CD14-positive monocyte (primary cell): ENCODE data around the gene RUNX2. TPM values are rescaled to one million over a fixed set of nuclear protein-coding genes. Genes with fewer than 3 reads are reported as not detected.
A peak's percentile ranks its signal among the peaks of the same experiment; 100 is the strongest.

ENCODE experiments used
- DNase-seq, 3 donors: peaks; one replicate each; pipeline ENCODE4 v3.0.0-alpha.2; 2011 to 2022
- H2AFZ ChIP-seq: 2 replicates; pipeline ENCODE4 v1.6.0; 2012; ENCODE audit warnings: mild to moderate bottlenecking, low read depth, low read length, inconsistent platforms; ENCODE audit not compliant: insufficient read depth, poor library complexity, severe bottlenecking
- H3K27ac ChIP-seq, 2 donors: 1 replicate in 1 of 2; 2 replicates in 1 of 2; pipeline ENCODE4 v1.5.1; 2012 to 2013; ENCODE audit warnings: low read length in 2 of 2, control low read depth in 1 of 2, inconsistent platforms in 1 of 2, low read depth in 1 of 2, mild to moderate bottlenecking in 1 of 2
- H3K27me3 ChIP-seq, 2 donors: one replicate each; pipeline versions ENCODE4 v1.6.0 to v1.6.1; 2011 to 2013; ENCODE audit warnings: low read length in 2 of 2; ENCODE audit not compliant: control insufficient read depth in 2 of 2, insufficient read depth in 2 of 2
- H3K36me3 ChIP-seq, 2 donors: replicated peaks in 1 of 2; 1 replicate in 1 of 2; 2 replicates in 1 of 2; pipeline versions ENCODE4 v1.5.1 to v1.6.1; 2012 to 2013; ENCODE audit warnings: low read length in 2 of 2, control low read depth in 1 of 2, inconsistent platforms in 1 of 2, mild to moderate bottlenecking in 1 of 2; ENCODE audit not compliant: insufficient read depth in 2 of 2, control insufficient read depth in 1 of 2
- H3K4me1 ChIP-seq, 2 donors: 1 replicate in 1 of 2; 2 replicates in 1 of 2; pipeline versions ENCODE4 v1.5.1 to v1.6.1; 2012 to 2013; ENCODE audit warnings: low read length in 2 of 2, control low read depth in 1 of 2, inconsistent platforms in 1 of 2, mild to moderate bottlenecking in 1 of 2, moderate library complexity in 1 of 2; ENCODE audit not compliant: insufficient read depth in 2 of 2, control insufficient read depth in 1 of 2
- H3K4me2 ChIP-seq: replicated peaks from 2 replicates; pipeline ENCODE3; 2012; ENCODE audit warnings: low read length, moderate library complexity, mild to moderate bottlenecking; ENCODE audit not compliant: poor library complexity, severe bottlenecking; ENCODE audit errors: extremely low read depth
- H3K4me3 ChIP-seq, 3 experiments: fragments of 200-600 bp in 1 of 3; sonication (generic) in 1 of 3; replicated peaks in 1 of 3; 1 replicate in 2 of 3; 2 replicates in 1 of 3; pipeline ENCODE4 v1.5.1; 2011 to 2013; ENCODE audit warnings: low read length in 3 of 3, mild to moderate bottlenecking in 3 of 3, control low read depth in 2 of 3, low read depth in 2 of 3, inconsistent platforms in 1 of 3, moderate library complexity in 1 of 3
- H3K79me2 ChIP-seq: 2 replicates; pipeline ENCODE4 v1.6.0; 2012; ENCODE audit warnings: mild to moderate bottlenecking, control low read depth, inconsistent platforms, low read length, moderate library complexity; ENCODE audit not compliant: insufficient read depth
- H3K9ac ChIP-seq: 2 replicates; pipeline ENCODE4 v1.6.0; 2017; ENCODE audit warnings: low read length, mild to moderate bottlenecking; ENCODE audit not compliant: insufficient read depth, poor library complexity, severe bottlenecking
- H3K9me3 ChIP-seq, 2 donors: replicated peaks in 1 of 2; 1 replicate in 1 of 2; 2 replicates in 1 of 2; pipeline versions ENCODE4 v1.5.1 to v1.6.1; 2012 to 2013; ENCODE audit warnings: low read length in 2 of 2, control low read depth in 1 of 2; ENCODE audit not compliant: control insufficient read depth in 1 of 2, insufficient read depth in 1 of 2
- H4K20me1 ChIP-seq: 2 replicates; pipeline ENCODE4 v1.6.0; 2012; ENCODE audit warnings: mild to moderate bottlenecking, low read length, control low read depth, moderate library complexity; ENCODE audit not compliant: insufficient read depth
- H3K27ac Mint-ChIP-seq, 7 donors: one replicate each; pipeline ENCODE4 v1.8.0; 2020; ENCODE audit warnings: mild to moderate bottlenecking in 7 of 7, mixed read lengths in 7 of 7, moderate library complexity in 6 of 7, inconsistent platforms in 2 of 7
- H3K27me3 Mint-ChIP-seq, 3 donors: one replicate each; pipeline ENCODE4 v1.8.0; 2021 to 2022; ENCODE audit warnings: low read depth in 3 of 3, mild to moderate bottlenecking in 3 of 3, mixed read lengths in 3 of 3, moderate library complexity in 3 of 3, inconsistent platforms in 1 of 3
- H3K36me3 Mint-ChIP-seq, 2 donors: one replicate each; pipeline ENCODE4 v1.8.0; 2020; ENCODE audit warnings: mixed read lengths in 2 of 2, inconsistent platforms in 1 of 2, mild to moderate bottlenecking in 1 of 2
- H3K4me1 Mint-ChIP-seq: one replicate; pipeline ENCODE4 v1.8.0; 2020; ENCODE audit warnings: mild to moderate bottlenecking, mixed read lengths
- H3K4me3 Mint-ChIP-seq, 2 donors: one replicate each; pipeline ENCODE4 v1.8.0; 2020; ENCODE audit warnings: mild to moderate bottlenecking in 2 of 2, mixed read lengths in 2 of 2, moderate library complexity in 1 of 2
- H3K9me3 Mint-ChIP-seq, 7 donors: one replicate each; pipeline ENCODE4 v1.8.0; 2020 to 2022; ENCODE audit warnings: mixed read lengths in 7 of 7, mild to moderate bottlenecking in 6 of 7, moderate library complexity in 6 of 7, inconsistent platforms in 2 of 7
- WGBS: methylation state at CpG from one replicate; pipeline ENCODE4 v1.1.5; 2013; ENCODE audit warnings: missing lambda C conversion rate; ENCODE audit not compliant: insufficient coverage; 5-methylcytosine and 5-hydroxymethylcytosine counted together
- intact Hi-C, 2 donors: fragments of 100-400 bp; cut with micrococcal nuclease; formaldehyde crosslinking; loops; one replicate each; pipeline versions ENCODE4 v1.15.0 to v1.15.1; 2023
- polyA plus RNA-seq, 3 donors: library from polyadenylated mRNA; depleted of rRNA in 1 of 3; unstranded in 2 of 3; stranded (reverse) in 1 of 3; fragments of 300-500 nt in 2 of 3; fragments of >200 nt in 1 of 3; fragmentation: Illumina TruSeq in 2 of 3; gene quantifications; 1 replicate in 2 of 3; 2 replicates in 1 of 3; pipeline ENCODE4 v1.2.3, GENCODE V29; 2012 to 2021
- TF ChIP-seq, protein P1 (sequence below): fragments of 200-600 bp; IDR thresholded peaks from one replicate; pipeline ENCODE4 v1.8.0; 2022; ENCODE audit warnings: antibody characterized with exemption, mild to moderate bottlenecking

RUNX2 gene
- polyA plus RNA-seq, 3 donors: 1.3 to 5.0 (median 2.5) TPM

DNA sequence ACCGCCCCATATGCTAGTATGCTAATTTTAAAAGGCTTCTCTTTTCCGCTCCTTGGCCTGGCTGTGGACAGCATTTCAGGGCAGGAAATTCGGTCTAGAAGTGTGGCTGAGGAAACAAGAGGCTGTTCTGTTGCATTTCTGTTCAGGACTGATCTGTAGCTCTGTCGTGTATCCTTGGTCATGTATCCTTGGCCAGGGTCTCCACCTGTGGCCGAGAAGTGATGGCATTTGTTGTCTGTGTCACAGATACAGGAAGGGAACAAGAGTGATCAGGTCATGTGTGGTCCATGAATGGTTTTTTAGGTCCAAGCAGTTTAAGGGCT is 350.1 kb downstream of the RUNX2 start:
- no peak overlapping the region for H3K9ac ChIP-seq

DNA sequence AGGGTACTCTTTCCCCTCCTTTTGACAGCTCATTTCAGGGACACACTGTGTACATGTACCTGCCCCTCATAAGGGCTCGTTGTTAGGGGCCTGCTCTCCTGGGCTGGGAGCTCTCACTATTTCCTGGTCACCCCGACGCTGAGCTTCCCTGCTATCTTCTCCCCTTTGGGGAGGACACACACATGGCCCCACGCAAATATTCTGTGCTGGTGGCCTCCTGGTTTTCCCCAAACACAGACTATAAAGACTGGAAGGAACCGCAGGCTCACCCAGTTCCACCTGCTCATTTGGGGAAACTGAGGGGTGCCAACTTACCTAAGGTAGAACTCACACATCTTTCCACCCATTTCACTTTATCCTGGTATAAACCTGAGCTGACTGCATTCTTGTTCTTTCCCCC is 351.0 kb downstream of the RUNX2 start:
- 83% methylated on average over 1 of the region's 5 CpGs for WGBS
- Histone ChIP-seq H3K27me3 (no peaks in the 10 kb centered on the region), H3K27ac (no peak overlapping the region), H2AFZ (no peak overlapping the region), H3K36me3 (no peaks in the 10 kb centered on the region), H3K4me2 (no peak overlapping the region), H4K20me1 (no peaks in the 10 kb centered on the region), H3K9ac (no peak overlapping the region), H3K4me1 (peaks cover 17 to 20% of the 10 kb centered on the region in 2 donors), H3K4me3 (no peak overlapping the region), H3K79me2 (no peaks in the 10 kb centered on the region), H3K9me3 (peaks cover 6 to 19% of the 10 kb centered on the region in 2 donors)
- Mint-ChIP-seq H3K36me3 (no peaks in the 10 kb centered on the region), H3K4me1 (peaks cover 30% of the 10 kb centered on the region), H3K27ac (peak overlapping the region in 2 of 7 donors; percentile 37 to 75), H3K9me3 (peaks cover 3 to 27% (median 21%) of the 10 kb centered on the region in 7 donors), H3K27me3 (peaks cover 2 to 7% (median 3%) of the 10 kb centered on the region in 3 donors), H3K4me3 (no peak overlapping the region)
- DNase-seq: no peak
- intact Hi-C loops: loop anchor here in 1 of 2 donors (10.0 kb wide), 1 partner anchor 254 kb away; no protein-coding TSS in a partner anchor
- TF ChIP-seq, protein P1, sequence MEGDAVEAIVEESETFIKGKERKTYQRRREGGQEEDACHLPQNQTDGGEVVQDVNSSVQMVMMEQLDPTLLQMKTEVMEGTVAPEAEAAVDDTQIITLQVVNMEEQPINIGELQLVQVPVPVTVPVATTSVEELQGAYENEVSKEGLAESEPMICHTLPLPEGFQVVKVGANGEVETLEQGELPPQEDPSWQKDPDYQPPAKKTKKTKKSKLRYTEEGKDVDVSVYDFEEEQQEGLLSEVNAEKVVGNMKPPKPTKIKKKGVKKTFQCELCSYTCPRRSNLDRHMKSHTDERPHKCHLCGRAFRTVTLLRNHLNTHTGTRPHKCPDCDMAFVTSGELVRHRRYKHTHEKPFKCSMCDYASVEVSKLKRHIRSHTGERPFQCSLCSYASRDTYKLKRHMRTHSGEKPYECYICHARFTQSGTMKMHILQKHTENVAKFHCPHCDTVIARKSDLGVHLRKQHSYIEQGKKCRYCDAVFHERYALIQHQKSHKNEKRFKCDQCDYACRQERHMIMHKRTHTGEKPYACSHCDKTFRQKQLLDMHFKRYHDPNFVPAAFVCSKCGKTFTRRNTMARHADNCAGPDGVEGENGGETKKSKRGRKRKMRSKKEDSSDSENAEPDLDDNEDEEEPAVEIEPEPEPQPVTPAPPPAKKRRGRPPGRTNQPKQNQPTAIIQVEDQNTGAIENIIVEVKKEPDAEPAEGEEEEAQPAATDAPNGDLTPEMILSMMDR: no peak

More for the DNA sequence above, 350.1 kb downstream of the RUNX2 start:
- Mint-ChIP-seq H3K27ac (peak overlapping the region in 5 of 7 donors; percentile 48 to 89 (median 70)), H3K9me3 (peaks cover 3 to 26% (median 20%) of the 10 kb centered on the region in 7 donors), H3K36me3 (no peaks in the 10 kb centered on the region), H3K27me3 (peaks cover 2 to 5% (median 3%) of the 10 kb centered on the region in 3 donors), H3K4me3 (no peak overlapping the region), H3K4me1 (peaks cover 30% of the 10 kb centered on the region)
- no peak for DNase-seq
- TF ChIP-seq, protein P1: no peak
- Histone ChIP-seq H3K27me3 (no peaks in the 10 kb centered on the region), H3K4me3 (no peak overlapping the region), H3K9me3 (peaks cover 6 to 15% of the 10 kb centered on the region in 2 donors), H3K79me2 (no peaks in the 10 kb centered on the region), H4K20me1 (no peaks in the 10 kb centered on the region), H3K27ac (no peak overlapping the region), H3K4me1 (peaks cover 17 to 20% of the 10 kb centered on the region in 2 donors), H3K36me3 (no peaks in the 10 kb centered on the region), H2AFZ (no peak overlapping the region), H3K4me2 (no peak overlapping the region)
- intact Hi-C loops: loop anchor here in 1 of 2 donors (10.0 kb wide), 1 partner anchor 253 kb away; no protein-coding TSS in a partner anchor
- WGBS: 34% methylated on average over 3 of the region's 5 CpGs
